ENCODE results near the gene EPHB2. TPM values are rescaled to one million over a fixed set of nuclear protein-coding genes. Genes with fewer than 3 reads are reported as not detected.
A peak's percentile ranks its signal among the peaks of the same experiment; 100 is the strongest.

Gene EPHB2
- total and polyA plus RNA-seq, 2 of the 8 experiments (the other 6 are each of a cell fraction or from before 2014, with no cell fraction given): 15.8 to 17.2 TPM

- FAIRE-seq (no peak), DNase-seq (ENCODE audit: low read depth in 1 of 2, low spot score in 2 of 2) (no peak)
- Histone ChIP-seq H3K4me2 (ENCODE audit: insufficient read depth in 1 of 2, low read depth in 2 of 2, low read length in 2 of 2) (no peak overlapping the region), H2BK120ac (replicated peaks; ENCODE audit: low read depth, low read length) (no peak overlapping the region), H3K23ac (ENCODE audit: insufficient read length) (no peak overlapping the region), H3K4me1 (replicated peaks in 1 of 4; ENCODE audit: control insufficient read depth in 3 of 4, insufficient read depth in 4 of 4, low read length in 3 of 4) (peaks cover 6 to 15% (median 10%) of the 10 kb centered on the region in 4 experiments), H3K79me2 (ENCODE audit: control insufficient read depth in 1 of 2, insufficient read depth in 2 of 2, low read length in 2 of 2) (no peaks in the 10 kb centered on the region), H3K36me3 (ENCODE audit: control insufficient read depth in 2 of 4, insufficient read depth in 4 of 4, low read length in 3 of 4) (no peaks in the 10 kb centered on the region), H4K8ac (ENCODE audit: extremely low read depth, insufficient read depth, low read length) (no peak overlapping the region), H4K5ac (ENCODE audit: insufficient read length, low read depth, low read length) (no peak overlapping the region), H3K56ac (replicated peaks; ENCODE audit: insufficient read length, low read depth, low read length) (no peak overlapping the region), H3K9ac (replicated peaks in 1 of 4; ENCODE audit: extremely low read depth in 1 of 4, low read depth in 3 of 4, low read length in 3 of 4) (no peak overlapping the region), H3K27ac (ENCODE audit: low read depth, low read length) (no peak overlapping the region), H3K4me3 (ENCODE audit: extremely low read depth in 1 of 4, insufficient read depth in 2 of 4, low read depth in 3 of 4, low read length in 4 of 4) (no peak overlapping the region), H2AK5ac (ENCODE audit: low read depth, low read length) (no peak overlapping the region), H2BK5ac (ENCODE audit: low read depth, low read length) (no peak overlapping the region), H3K14ac (ENCODE audit: insufficient read length) (no peak overlapping the region), H3K79me1 (ENCODE audit: low read depth, low read length) (no peaks in the 10 kb centered on the region), H2BK12ac (ENCODE audit: low read depth, low read length) (no peak overlapping the region; the same call in 1 of the 2 replicates), H2BK15ac (ENCODE audit: low read length) (no peak overlapping the region), H2AFZ (ENCODE audit: low read length) (no peak overlapping the region), H3K4ac (replicated peaks; ENCODE audit: insufficient read length, low read depth, low read length) (peak overlapping the region; percentile 9), H3K23me2 (ENCODE audit: low read depth, low read length) (no peaks in the 10 kb centered on the region), H2BK20ac (ENCODE audit: low read length) (no peak overlapping the region), H3K18ac (ENCODE audit: extremely low read depth, low read length) (peak overlapping the region; percentile 78), H4K91ac (replicated peaks; ENCODE audit: insufficient read length, low read length) (no peak overlapping the region), H3K27me3 (replicated peaks in 1 of 4; ENCODE audit: control insufficient read depth in 3 of 4, extremely low read depth in 1 of 4, insufficient read depth in 3 of 4, low read length in 3 of 4) (no peaks in the 10 kb centered on the region), H3K9me3 (ENCODE audit: insufficient read depth in 2 of 2, low read depth in 1 of 2, low read length in 1 of 2) (no peaks in the 10 kb centered on the region), H4K20me1 (replicated peaks in 1 of 2; ENCODE audit: control insufficient read depth in 1 of 2, insufficient read depth in 2 of 2, low read length in 2 of 2) (no peaks in the 10 kb centered on the region)
- 78% methylated on average over 4 of the region's 6 CpGs; no CpG with 5 or more reads in 1 of the 2 experiments for WGBS, 2 experiments (ENCODE audit: extremely low coverage in 1 of 2, insufficient coverage in 1 of 2, insufficient read length in 1 of 2, insufficient replicate concordance in 2 of 2, low coverage in 1 of 2, low lambda C conversion rate in 2 of 2, missing lambda C conversion rate in 1 of 2)
- TF ChIP-seq CHD1 (IDR thresholded peaks at IDR 0.05; ENCODE audit: low read depth, low read length): no peak
- no peak for TF ChIP-seq TAF1 (IDR thresholded peaks at IDR 0.05; ENCODE audit: low read depth, low read length)
- no peak for TF ChIP-seq SIX5 (IDR thresholded peaks at IDR 0.05; ENCODE audit: low read depth, low read length)
- no peak for TF ChIP-seq NANOG (IDR thresholded peaks at IDR 0.05; ENCODE audit: insufficient read depth, low read depth, low read length, poor library complexity, severe bottlenecking)
- TF ChIP-seq POLR2AphosphoS5 (IDR thresholded peaks at IDR 0.05; ENCODE audit: low read depth, low read length): no peak
- TF ChIP-seq SIRT6 (IDR thresholded peaks at IDR 0.05; ENCODE audit: low read length): no peak
- TF ChIP-seq POLR2A (IDR thresholded peaks at IDR 0.05; ENCODE audit: control extremely low read depth in 1 of 2, low read depth in 2 of 2, low read length in 2 of 2): no peak
- no peak for TF ChIP-seq CTBP2 (IDR thresholded peaks at IDR 0.05; ENCODE audit: borderline replicate concordance, insufficient read depth, insufficient read length, low read length)
- TF ChIP-seq CEBPB (IDR thresholded peaks at IDR 0.05; ENCODE audit: low read depth, low read length): no peak
- TF ChIP-seq RFX5 (IDR thresholded peaks at IDR 0.05; ENCODE audit: borderline replicate concordance, low read depth, low read length): no peak
- TF ChIP-seq POU5F1 (IDR thresholded peaks at IDR 0.05; ENCODE audit: low read depth, low read length): no peak
- CTCF ChIA-PET (ENCODE audit: partially characterized antibody): interaction anchor here (0.6 to 8.6 kb wide), 19 partner anchors 8 to 557 kb away, joined by 3 to 132 read pairs (median 3); no protein-coding TSS in a partner anchor
- POLR2A ChIA-PET (ENCODE audit: partially characterized antibody): interaction anchor here (1.2 kb wide), 1 partner anchor 61 kb away, joined by 3 read pairs; no protein-coding TSS in a partner anchor
These were observed 141.6 kb downstream of the EPHB2 start for GRCh38 chr1:22852144-22852655.
